Loucy (cell line): ENCODE measurements around the gene FAM117A.

Experiments
- H2AFZ ChIP-seq: fragments of 200-600 bp; sonication (generic); 2 replicates; pipeline ENCODE4 v1.6.0; 2016; ENCODE audit warnings: antibody characterized with exemption, mild to moderate bottlenecking, low read length, moderate library complexity
- H3F3A ChIP-seq: fragments of 200-600 bp; 2 replicates; pipeline ENCODE4 v1.6.0; 2016; ENCODE audit warnings: antibody characterized with exemption, low read depth, mild to moderate bottlenecking
- H3K27me3 ChIP-seq: fragments of 200-600 bp; sonication (generic); 2 replicates; pipeline ENCODE4 v1.6.1; 2014; ENCODE audit warnings: low read length, mild to moderate bottlenecking; ENCODE audit not compliant: insufficient read depth, poor library complexity, severe bottlenecking
- H3K36me3 ChIP-seq: fragments of 200-600 bp; sonication (generic); 2 replicates; pipeline ENCODE4 v1.6.1; 2016; ENCODE audit warnings: low read length; ENCODE audit not compliant: insufficient read depth
- H3K4me1 ChIP-seq: fragments of 200-600 bp; sonication (generic); 2 replicates; pipeline ENCODE4 v1.5.1; 2014; ENCODE audit warnings: low read length, mild to moderate bottlenecking; ENCODE audit not compliant: insufficient read depth, poor library complexity, severe bottlenecking
- H3K4me2 ChIP-seq: fragments of 200-600 bp; sonication (generic); 2 replicates; pipeline ENCODE4 v1.6.0; 2014; ENCODE audit warnings: antibody characterized with exemption, low read length, low read depth, mild to moderate bottlenecking; ENCODE audit not compliant: poor library complexity, severe bottlenecking
- H3K4me3 ChIP-seq: fragments of 200-600 bp; sonication (generic); 2 replicates; pipeline ENCODE4 v1.5.1; 2014; ENCODE audit warnings: low read length, mild to moderate bottlenecking, mixed read lengths; ENCODE audit not compliant: poor library complexity, severe bottlenecking
- H3K79me2 ChIP-seq: fragments of 200-600 bp; sonication (generic); 2 replicates; pipeline ENCODE4 v1.6.1; 2014; ENCODE audit warnings: low read length; ENCODE audit not compliant: insufficient read depth
- H3K9ac ChIP-seq: fragments of 200-600 bp; sonication (generic); 2 replicates; pipeline ENCODE4 v1.6.0; 2014; ENCODE audit warnings: mild to moderate bottlenecking, low read depth, low read length, moderate library complexity; ENCODE audit not compliant: poor library complexity, severe bottlenecking
- H3K9me2 ChIP-seq: fragments of 200-600 bp; sonication (generic); replicated peaks from 2 replicates; pipeline ENCODE4 v1.6.1; 2016; ENCODE audit warnings: low read depth, low read length, mixed read lengths
- H3K9me3 ChIP-seq: fragments of 200-600 bp; sonication (generic); 2 replicates; pipeline ENCODE4 v1.6.1; 2014; ENCODE audit warnings: mild to moderate bottlenecking, antibody characterized with exemption, low read length, low read depth; ENCODE audit not compliant: insufficient read depth
- H4K20me1 ChIP-seq: fragments of 200-600 bp; sonication (generic); 2 replicates; pipeline ENCODE4 v1.6.0; 2014; ENCODE audit warnings: antibody characterized with exemption, low read length, mild to moderate bottlenecking; ENCODE audit not compliant: insufficient read depth, poor library complexity, severe bottlenecking
- EZH2phosphoT487 ChIP-seq: fragments of 200-600 bp; IDR thresholded peaks from 2 replicates; pipeline ENCODE4 v1.6.1; 2018; ENCODE audit warnings: antibody characterized with exemption, mild to moderate bottlenecking, moderate library complexity, borderline replicate concordance
- TF ChIP-seq, protein P1 (sequence below): fragments of 200-600 bp; sonication (generic); conservative IDR thresholded peaks from 2 replicates; pipeline ENCODE4 v1.5.1; 2014; ENCODE audit warnings: mild to moderate bottlenecking, antibody characterized with exemption, low read length

FAM117A gene

DNA sequence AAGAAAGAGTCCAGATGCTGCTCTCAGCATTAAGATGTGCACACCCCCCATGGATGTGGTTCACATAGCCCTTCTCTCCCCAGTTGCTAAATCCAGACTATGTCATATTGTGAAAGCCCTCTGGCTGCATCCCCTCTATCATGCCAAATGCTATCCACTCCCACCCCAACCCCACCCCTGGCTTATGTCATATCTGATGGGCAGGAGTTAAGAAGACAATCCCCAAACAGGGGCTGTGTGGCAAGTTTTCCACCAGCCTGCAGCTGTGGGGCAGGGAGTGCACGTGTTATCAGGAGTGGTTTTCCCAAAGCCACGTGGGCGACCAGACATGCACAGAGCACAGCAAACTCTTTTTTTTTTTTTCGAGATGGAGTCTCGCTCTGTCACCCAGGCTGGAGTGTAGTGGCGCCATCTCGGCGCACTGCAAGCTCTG is 10.0 kb downstream of the FAM117A start:
- Histone ChIP-seq H4K20me1 (peaks cover 62% of the 10 kb centered on the region), H3K36me3 (peaks cover 21% of the 10 kb centered on the region; the same call in 1 of the 2 replicates), H3K9ac (peak overlapping the region; percentile 50), H3K9me3 (no peaks in the 10 kb centered on the region), H3K27me3 (no peaks in the 10 kb centered on the region), H3K4me1 (peaks cover 80% of the 10 kb centered on the region), H3K79me2 (peaks cover 94% of the 10 kb centered on the region), H3K4me3 (peak overlapping the region; percentile 18), H3K9me2 (no peaks in the 10 kb centered on the region), H3F3A (peaks cover 15% of the 10 kb centered on the region), H3K4me2 (peak overlapping the region; percentile 74), H2AFZ (no peak overlapping the region)
- TF ChIP-seq, protein P1, sequence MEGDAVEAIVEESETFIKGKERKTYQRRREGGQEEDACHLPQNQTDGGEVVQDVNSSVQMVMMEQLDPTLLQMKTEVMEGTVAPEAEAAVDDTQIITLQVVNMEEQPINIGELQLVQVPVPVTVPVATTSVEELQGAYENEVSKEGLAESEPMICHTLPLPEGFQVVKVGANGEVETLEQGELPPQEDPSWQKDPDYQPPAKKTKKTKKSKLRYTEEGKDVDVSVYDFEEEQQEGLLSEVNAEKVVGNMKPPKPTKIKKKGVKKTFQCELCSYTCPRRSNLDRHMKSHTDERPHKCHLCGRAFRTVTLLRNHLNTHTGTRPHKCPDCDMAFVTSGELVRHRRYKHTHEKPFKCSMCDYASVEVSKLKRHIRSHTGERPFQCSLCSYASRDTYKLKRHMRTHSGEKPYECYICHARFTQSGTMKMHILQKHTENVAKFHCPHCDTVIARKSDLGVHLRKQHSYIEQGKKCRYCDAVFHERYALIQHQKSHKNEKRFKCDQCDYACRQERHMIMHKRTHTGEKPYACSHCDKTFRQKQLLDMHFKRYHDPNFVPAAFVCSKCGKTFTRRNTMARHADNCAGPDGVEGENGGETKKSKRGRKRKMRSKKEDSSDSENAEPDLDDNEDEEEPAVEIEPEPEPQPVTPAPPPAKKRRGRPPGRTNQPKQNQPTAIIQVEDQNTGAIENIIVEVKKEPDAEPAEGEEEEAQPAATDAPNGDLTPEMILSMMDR: no peak
- TF ChIP-seq EZH2phosphoT487: no peak

DNA sequence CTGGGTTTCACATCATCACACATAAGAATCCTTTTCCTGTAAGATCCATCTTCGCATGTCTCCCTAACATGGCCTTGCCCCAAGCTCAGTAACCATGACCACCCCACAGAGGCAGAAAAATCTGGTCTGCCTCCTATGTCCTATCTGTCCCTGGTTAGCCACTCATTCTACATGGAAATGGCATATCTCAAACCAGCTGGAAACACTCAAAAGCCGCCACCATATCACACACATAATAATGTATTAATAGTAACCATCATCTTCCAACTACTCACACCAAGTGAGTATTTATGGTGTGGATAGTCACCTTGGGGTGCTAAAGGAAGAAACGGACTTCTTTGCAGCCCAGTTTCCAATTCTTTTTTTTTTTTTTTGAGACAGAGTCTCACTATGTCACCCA is 11.4 kb downstream of the FAM117A start:
- peaks cover 84% of the 10 kb centered on the region for H3K4me1 ChIP-seq
- H3K4me3 ChIP-seq: peak overlapping the region; percentile 12
- no peak overlapping the region for H2AFZ ChIP-seq

DNA sequence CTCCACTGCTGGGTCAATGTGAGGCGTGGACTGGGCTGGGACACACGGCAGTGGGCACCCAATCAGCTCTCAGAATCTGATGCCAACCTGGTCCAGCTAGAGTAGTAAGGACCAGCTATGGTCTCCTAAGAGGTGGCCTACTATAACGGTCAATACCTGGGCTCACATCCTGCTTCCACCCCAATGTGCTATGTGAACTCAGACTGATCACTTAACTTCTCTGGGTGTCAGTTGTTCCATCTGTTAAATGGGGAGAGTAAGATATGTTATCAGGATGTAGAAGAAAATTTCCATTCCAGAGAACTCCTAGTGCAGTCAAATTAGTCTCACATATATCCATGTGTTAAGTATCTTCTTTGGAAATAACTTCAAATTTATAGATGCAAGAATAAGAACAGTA is 14.2 kb downstream of the FAM117A start:
- Histone ChIP-seq H4K20me1 (peaks cover 42% of the 10 kb centered on the region), H2AFZ (no peak overlapping the region), H3K27me3 (no peaks in the 10 kb centered on the region), H3F3A (peaks cover 39% of the 10 kb centered on the region), H3K9me2 (no peaks in the 10 kb centered on the region), H3K79me2 (peaks cover 87% of the 10 kb centered on the region), H3K4me3 (peak overlapping the region; percentile 73), H3K9ac (peak overlapping the region; percentile 75), H3K4me1 (peaks cover 82% of the 10 kb centered on the region), H3K36me3 (peaks cover 25% of the 10 kb centered on the region), H3K4me2 (peak overlapping the region; percentile 96), H3K9me3 (no peaks in the 10 kb centered on the region)
- no peak for TF ChIP-seq EZH2phosphoT487
- TF ChIP-seq, protein P1: no peak

More for the DNA sequence above, 11.4 kb downstream of the FAM117A start:
- Histone ChIP-seq H3K9me3 (no peaks in the 10 kb centered on the region), H3K9ac (peak overlapping the region; percentile 30), H4K20me1 (peaks cover 54% of the 10 kb centered on the region), H3K36me3 (peaks cover 17% of the 10 kb centered on the region; the same call in 1 of the 2 replicates), H3K27me3 (no peaks in the 10 kb centered on the region), H3K9me2 (no peaks in the 10 kb centered on the region), H3F3A (peaks cover 28% of the 10 kb centered on the region), H3K79me2 (peaks cover 89% of the 10 kb centered on the region), H3K4me2 (peak overlapping the region; percentile 74)
- no peak for TF ChIP-seq EZH2phosphoT487
- TF ChIP-seq, protein P1: no peak
